K562 (cell line): ENCODE results near the gene ST6GALNAC1.

Experiments
- EP300 ChIP-seq: IDR thresholded peaks from 2 replicates; pipeline ENCODE4 v1.6.1; 2012; ENCODE audit warnings: low read length, improper control_type of control experiment
- HCFC1 ChIP-seq: IDR thresholded peaks from 2 replicates; pipeline ENCODE4 v1.6.1; 2012; ENCODE audit warnings: low read depth, low read length, improper control_type of control experiment
- JUN ChIP-seq, 2 experiments: sonication (generic) in 1 of 2; formaldehyde crosslinking in 1 of 2; IDR thresholded peaks; 2 replicates each; pipeline versions ENCODE4 v1.6.1 to v1.8.0; 2012 to 2022; ENCODE audit warnings: borderline replicate concordance in 2 of 2, mild to moderate bottlenecking in 2 of 2, improper control_type of control experiment in 1 of 2, low read depth in 1 of 2, low read length in 1 of 2, missing genetic modification reagents in 1 of 2
- MYC ChIP-seq, 2 experiments: fragments of 250-450 bp in 1 of 2; sonication (Bioruptor Pico) in 1 of 2; IDR thresholded peaks; 2 replicates each; pipeline versions ENCODE4 v1.5.1 to v1.6.1; 2012 to 2021; ENCODE audit warnings: low read depth in 2 of 2, borderline replicate concordance in 1 of 2, improper control_type of control experiment in 1 of 2, low read length in 1 of 2, mild to moderate bottlenecking in 1 of 2, moderate library complexity in 1 of 2
- POU5F1 ChIP-seq: fragments of 150-350 bp; IDR thresholded peaks from 2 replicates; pipeline ENCODE4 v1.6.1; 2014; ENCODE audit warnings: borderline replicate concordance, low read length, low read depth, mild to moderate bottlenecking; ENCODE audit not compliant: partially characterized antibody
- RNF2 ChIP-seq: sonication (generic); IDR thresholded peaks from 2 replicates; pipeline ENCODE4 v1.6.1; 2016
- SP1 ChIP-seq: sonication (generic); formaldehyde crosslinking; IDR thresholded peaks from 2 replicates; pipeline ENCODE4 v1.8.1; 2022; ENCODE audit warnings: mild to moderate bottlenecking, missing genetic modification reagents
- SRSF9 ChIP-seq: fragments of 200-400 bp; formaldehyde crosslinking; IDR thresholded peaks from 2 replicates; pipeline ENCODE4 v1.6.1; 2017; ENCODE audit warnings: low read depth, low read length, borderline replicate concordance
- ZC3H8 ChIP-seq: fragments of 450-650 bp; IDR thresholded peaks from 2 replicates; pipeline ENCODE4 v1.6.1; 2017
- ZNF174 ChIP-seq: fragments of 250-450 bp; sonication (Bioruptor Pico); IDR thresholded peaks from 2 replicates; pipeline ENCODE4 v1.4.0; 2020; ENCODE audit warnings: mild to moderate bottlenecking
- ZNF431 ChIP-seq: sonication (generic); formaldehyde crosslinking; IDR thresholded peaks from 2 replicates; pipeline ENCODE4 v1.8.0; 2022; ENCODE audit warnings: mild to moderate bottlenecking, missing genetic modification reagents
- ZNF785 ChIP-seq: fragments of 250-450 bp; sonication (Bioruptor Pico); IDR thresholded peaks from 2 replicates; pipeline ENCODE4 v1.4.0; 2020; ENCODE audit warnings: mild to moderate bottlenecking
- TF ChIP-seq, protein P1 (sequence below): fragments of 450-650 bp; IDR thresholded peaks from 2 replicates; pipeline ENCODE4 v1.6.1; 2016; ENCODE audit warnings: low read depth

- TF ChIP-seq JUN (IDR thresholded peaks at IDR 0.05; ENCODE audit: borderline replicate concordance, low read depth, low read length), result no peak
- TF ChIP-seq JUN (CRISPR knock-in tag; IDR thresholded peaks at IDR 0.05; ENCODE audit: borderline replicate concordance), result no peak
- no peak for TF ChIP-seq HCFC1
- TF ChIP-seq EP300, result no peak
- no peak for TF ChIP-seq MYC (IDR thresholded peaks at IDR 0.05; ENCODE audit: low read depth, low read length)
- no peak for TF ChIP-seq MYC (CRISPR knock-in tag; IDR thresholded peaks at IDR 0.05; ENCODE audit: borderline replicate concordance, low read depth)
- TF ChIP-seq, protein P1, sequence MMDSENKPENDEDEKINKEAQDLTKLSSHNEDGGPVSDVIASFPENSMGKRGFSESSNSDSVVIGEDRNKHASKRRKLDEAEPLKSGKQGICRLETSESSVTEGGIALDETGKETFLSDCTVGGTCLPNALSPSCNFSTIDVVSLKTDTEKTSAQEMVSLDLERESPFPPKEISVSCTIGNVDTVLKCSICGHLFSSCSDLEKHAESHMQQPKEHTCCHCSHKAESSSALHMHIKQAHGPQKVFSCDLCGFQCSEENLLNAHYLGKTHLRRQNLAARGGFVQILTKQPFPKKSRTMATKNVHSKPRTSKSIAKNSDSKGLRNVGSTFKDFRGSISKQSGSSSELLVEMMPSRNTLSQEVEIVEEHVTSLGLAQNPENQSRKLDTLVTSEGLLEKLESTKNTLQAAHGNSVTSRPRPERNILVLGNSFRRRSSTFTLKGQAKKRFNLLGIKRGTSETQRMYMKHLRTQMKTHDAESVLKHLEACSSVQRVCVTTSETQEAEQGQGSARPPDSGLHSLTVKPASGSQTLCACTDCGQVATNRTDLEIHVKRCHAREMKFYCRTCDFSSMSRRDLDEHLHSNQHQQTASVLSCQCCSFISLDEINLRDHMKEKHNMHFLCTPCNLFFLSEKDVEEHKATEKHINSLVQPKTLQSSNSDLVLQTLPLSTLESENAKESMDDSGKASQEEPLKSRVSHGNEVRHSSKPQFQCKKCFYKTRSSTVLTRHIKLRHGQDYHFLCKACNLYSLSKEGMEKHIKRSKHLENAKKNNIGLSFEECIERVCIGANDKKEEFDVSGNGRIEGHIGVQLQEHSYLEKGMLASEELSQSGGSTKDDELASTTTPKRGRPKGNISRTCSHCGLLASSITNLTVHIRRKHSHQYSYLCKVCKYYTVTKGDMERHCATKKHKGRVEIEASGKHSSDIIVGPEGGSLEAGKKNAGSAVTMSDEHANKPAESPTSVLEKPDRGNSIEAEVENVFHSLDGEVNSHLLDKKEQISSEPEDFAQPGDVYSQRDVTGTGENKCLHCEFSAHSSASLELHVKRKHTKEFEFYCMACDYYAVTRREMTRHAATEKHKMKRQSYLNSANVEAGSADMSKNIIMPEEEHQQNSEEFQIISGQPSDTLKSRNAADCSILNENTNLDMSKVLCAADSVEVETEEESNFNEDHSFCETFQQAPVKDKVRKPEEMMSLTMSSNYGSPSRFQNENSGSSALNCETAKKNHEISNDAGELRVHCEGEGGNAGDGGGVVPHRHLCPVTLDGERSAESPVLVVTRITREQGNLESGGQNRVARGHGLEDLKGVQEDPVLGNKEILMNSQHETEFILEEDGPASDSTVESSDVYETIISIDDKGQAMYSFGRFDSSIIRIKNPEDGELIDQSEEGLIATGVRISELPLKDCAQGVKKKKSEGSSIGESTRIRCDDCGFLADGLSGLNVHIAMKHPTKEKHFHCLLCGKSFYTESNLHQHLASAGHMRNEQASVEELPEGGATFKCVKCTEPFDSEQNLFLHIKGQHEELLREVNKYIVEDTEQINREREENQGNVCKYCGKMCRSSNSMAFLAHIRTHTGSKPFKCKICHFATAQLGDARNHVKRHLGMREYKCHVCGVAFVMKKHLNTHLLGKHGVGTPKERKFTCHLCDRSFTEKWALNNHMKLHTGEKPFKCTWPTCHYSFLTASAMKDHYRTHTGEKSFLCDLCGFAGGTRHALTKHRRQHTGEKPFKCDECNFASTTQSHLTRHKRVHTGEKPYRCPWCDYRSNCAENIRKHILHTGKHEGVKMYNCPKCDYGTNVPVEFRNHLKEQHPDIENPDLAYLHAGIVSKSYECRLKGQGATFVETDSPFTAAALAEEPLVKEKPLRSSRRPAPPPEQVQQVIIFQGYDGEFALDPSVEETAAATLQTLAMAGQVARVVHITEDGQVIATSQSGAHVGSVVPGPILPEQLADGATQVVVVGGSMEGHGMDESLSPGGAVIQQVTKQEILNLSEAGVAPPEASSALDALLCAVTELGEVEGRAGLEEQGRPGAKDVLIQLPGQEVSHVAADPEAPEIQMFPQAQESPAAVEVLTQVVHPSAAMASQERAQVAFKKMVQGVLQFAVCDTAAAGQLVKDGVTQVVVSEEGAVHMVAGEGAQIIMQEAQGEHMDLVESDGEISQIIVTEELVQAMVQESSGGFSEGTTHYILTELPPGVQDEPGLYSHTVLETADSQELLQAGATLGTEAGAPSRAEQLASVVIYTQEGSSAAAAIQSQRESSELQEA, result no peak
- TF ChIP-seq ZNF785 (CRISPR knock-in tag), result no peak
- no peak for TF ChIP-seq SRSF9
- TF ChIP-seq ZNF431, result no peak
- TF ChIP-seq POU5F1, result no peak
- TF ChIP-seq SP1 (CRISPR knock-in tag), result no peak
- TF ChIP-seq RNF2, result no peak
- TF ChIP-seq ZC3H8, result no peak
- TF ChIP-seq ZNF174 (CRISPR knock-in tag), result no peak
These were observed 17.1 kb downstream of the ST6GALNAC1 start for GRCh38 chr17:76626442-76626841.
